GM19372 (cell line): ENCODE results near the gene BRAT1.

ENCODE experiments used
- ATAC-seq: cut with Tn5 transposase; IDR thresholded peaks from one replicate; pipeline ENCODE4 v1.9.1; 2021; ENCODE audit warnings: mild to moderate bottlenecking, low read depth, moderate library complexity; ENCODE audit not compliant: unreplicated experiment

BRAT1 gene

GRCh38 chr7:2525658-2526630 lies 29.4 kb downstream of the BRAT1 start:
- no peak for ATAC-seq

- ATAC-seq, result no peak
These were observed 30.3 kb downstream of the BRAT1 start for GRCh38 chr7:2524808-2525657.

- no peak for ATAC-seq
These were observed 31.1 kb downstream of the BRAT1 start for GRCh38 chr7:2523941-2524807.

GRCh38 chr7:2523461-2523936 lies 31.8 kb downstream of the BRAT1 start:
- no peak for ATAC-seq

GRCh38 chr7:2522780-2523433 lies 32.4 kb downstream of the BRAT1 start:
- no peak for ATAC-seq

GRCh38 chr7:2521952-2522591 lies 33.3 kb downstream of the BRAT1 start:
- ATAC-seq, result no peak

GRCh38 chr7:2521341-2521745 lies 34.0 kb downstream of the BRAT1 start:
- no peak for ATAC-seq

GRCh38 chr7:2520761-2521290 lies 34.5 kb downstream of the BRAT1 start:
- ATAC-seq, result no peak

- ATAC-seq, result no peak
These were observed 35.1 kb downstream of the BRAT1 start for GRCh38 chr7:2520131-2520760.

- peak; percentile 84 for ATAC-seq
These were observed 36.0 kb downstream of the BRAT1 start, which contains the start of gene LFNG for GRCh38 chr7:2519119-2519930. LFNG (plus strand) TSS chr7:2519774; CDS start chr7:2519862, 88 bp downstream.

GRCh38 chr7:2518737-2519118 lies 36.6 kb downstream of the BRAT1 start:
- ATAC-seq, result no peak

- no peak for ATAC-seq
These were observed 37.4 kb downstream of the BRAT1 start for GRCh38 chr7:2517678-2518507.

GRCh38 chr7:2517026-2517425 lies 38.3 kb downstream of the BRAT1 start:
- no peak for ATAC-seq

- no peak for ATAC-seq
These were observed 39.1 kb downstream of the BRAT1 start for GRCh38 chr7:2516194-2516555.

GRCh38 chr7:2515424-2516193 lies 39.7 kb downstream of the BRAT1 start:
- ATAC-seq, result no peak
